Melanocyte of skin (primary cell): Measurements from ENCODE around the gene RNF14. TPM values are rescaled to one million over a fixed set of nuclear protein-coding genes. Genes with fewer than 3 reads are reported as not detected.

Source experiments
- total RNA-seq, 2 donors: library from RNA; depleted of rRNA; stranded (reverse); fragments of >200 nt; gene quantifications; 2 replicates each; pipeline ENCODE4 v1.2.3, GENCODE V29; 2012

RNF14 gene, protein sequence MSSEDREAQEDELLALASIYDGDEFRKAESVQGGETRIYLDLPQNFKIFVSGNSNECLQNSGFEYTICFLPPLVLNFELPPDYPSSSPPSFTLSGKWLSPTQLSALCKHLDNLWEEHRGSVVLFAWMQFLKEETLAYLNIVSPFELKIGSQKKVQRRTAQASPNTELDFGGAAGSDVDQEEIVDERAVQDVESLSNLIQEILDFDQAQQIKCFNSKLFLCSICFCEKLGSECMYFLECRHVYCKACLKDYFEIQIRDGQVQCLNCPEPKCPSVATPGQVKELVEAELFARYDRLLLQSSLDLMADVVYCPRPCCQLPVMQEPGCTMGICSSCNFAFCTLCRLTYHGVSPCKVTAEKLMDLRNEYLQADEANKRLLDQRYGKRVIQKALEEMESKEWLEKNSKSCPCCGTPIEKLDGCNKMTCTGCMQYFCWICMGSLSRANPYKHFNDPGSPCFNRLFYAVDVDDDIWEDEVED
- 100 to 1,000 TPM in 1 of 2 donors, 10 to 100 TPM in 1; 79.3 to 107 TPM for total RNA-seq

DNA sequence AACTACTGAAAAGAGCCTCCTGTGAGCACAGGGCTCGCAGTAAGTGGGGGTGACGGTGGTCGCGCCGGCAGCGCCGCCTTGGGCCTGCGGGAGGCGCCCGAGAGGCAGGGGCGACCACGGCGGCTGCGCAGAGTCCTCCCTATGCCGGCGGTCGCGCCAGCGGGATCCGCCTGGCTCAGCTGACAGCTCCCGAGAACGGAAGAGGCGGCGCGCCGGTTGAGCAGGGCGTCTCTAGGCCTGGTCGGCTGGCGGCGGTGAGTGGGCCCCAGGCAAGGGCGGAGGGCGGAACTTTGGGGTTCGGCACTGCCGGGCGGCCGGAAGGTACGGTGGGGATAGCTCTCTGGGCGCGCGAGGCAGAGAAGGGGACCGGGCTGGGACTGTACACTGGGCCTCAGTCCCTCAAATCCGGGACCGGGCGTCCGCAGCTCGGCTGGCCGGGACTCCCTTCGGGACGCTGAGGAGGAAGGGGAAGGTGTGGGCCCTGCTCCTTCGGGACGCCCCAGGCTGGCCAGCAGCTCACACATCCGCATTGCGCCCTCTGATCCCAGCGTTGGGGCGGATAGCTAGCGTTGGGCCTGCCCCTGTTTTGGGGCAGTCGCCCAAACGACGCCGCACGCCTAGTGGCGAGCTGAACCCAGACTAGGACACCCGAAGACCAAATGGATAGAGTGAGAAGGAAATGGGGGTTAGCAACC, at the start of gene RNF14:
TSS of gene RNF14 (plus strand) at position 192 of the 695 bp plus-strand sequence. CDS start 4,484 bp downstream, outside the sequence.

DNA sequence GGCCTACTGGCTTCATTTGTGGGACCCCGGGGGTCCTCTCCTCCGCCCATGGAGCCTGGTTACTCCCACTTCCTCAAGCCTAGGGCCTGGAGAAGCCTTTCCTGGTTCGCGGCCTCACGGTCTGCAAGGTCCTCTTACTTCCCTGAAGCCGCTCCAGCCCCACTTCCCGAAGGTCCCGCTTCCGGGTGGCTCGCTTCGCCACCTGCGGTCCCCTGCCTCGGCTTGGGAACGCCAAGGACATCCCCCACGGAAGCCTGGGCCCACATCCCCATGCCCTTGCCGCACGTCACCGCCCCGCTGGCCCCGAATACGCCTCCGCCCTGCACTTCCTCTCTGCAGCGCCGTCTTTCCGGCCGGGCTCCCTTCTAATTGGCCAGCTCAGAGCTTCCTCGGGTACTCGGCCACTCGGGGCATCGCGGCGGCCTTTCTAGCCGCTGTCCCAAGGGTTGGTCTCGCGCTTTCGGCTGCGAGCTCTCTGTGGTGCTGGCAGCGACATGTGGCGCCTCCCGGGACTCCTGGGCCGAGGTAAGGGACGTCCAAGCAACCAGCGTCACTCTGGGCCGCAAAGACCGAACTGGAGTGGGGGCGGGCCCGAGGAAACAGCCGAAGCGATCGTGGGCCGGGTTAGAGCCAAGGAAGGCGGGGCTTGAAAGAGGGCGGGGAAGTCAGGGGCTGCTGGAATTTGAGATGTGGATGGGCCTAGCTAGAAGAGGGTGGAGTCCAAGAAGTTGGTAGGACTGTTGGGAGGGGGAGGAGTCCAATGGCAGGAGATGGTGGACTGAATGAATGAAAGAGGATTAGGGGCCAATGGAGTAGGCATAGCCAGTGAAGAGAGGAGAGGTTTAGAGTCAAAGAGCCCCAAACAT, 45.2 kb upstream of the RNF14 start, which contains the start of gene DELE1:
TSS of gene DELE1 (plus strand) at position 424 of the 866 bp plus-strand sequence. CDS start at position 495, 71 bp downstream.

DNA sequence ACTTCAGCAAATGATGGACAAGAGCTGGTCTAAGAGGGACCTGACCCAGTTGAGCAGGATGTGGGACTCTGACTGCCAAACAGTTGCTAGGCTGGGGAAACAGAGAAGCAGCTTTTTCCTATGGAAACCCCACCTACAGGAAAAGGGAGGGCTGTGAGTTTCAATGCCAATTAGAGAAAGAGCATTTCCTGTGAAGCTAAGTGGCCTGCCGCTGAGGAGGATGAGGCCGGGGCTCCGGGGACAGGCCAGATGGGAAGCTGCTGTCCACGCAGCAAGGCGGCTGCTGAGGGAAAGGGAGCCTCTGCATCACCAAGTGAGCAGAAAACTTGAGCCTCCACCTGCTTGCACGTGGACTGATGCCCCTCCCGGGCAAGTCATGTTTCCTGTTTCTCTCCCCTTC, 10.8 kb upstream of the RNF14 start, which contains the start of gene PCDH12:
TSS of gene PCDH12 (minus strand) at position 90 of the 400 bp plus-strand sequence. CDS start 351 bp downstream, outside the sequence.

DNA sequence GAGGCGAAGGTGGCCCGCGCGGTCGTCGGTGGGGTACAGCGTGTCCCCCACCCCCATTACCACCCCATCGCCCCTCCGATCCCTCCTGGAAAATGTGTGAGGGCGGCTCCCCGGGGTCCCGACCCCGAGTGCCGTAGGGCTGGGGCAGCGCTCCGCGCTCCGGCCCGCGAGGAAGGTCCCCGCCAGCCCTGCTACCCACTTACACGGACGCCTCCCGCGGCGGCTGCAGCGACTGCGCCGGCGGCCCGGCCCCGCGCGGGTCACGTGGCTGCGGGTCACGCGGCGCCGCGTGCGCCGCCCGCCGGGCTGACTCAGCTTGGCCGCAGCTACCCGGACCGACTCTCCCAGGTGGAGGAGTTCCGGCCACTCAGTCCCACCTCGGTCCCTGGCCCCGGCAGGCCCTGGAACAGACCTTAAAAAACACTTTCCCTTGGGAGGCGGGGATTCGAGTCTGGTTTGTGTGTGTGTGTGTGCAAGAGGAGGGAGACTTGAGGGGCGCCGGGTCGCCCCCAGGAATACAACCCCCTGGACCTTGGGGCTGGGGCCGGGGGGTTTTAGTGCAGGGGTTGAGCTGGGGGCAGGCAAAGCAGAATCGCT, 44.0 kb downstream of the RNF14 start, which contains the start of gene GNPDA1:
TSS of gene GNPDA1 (minus strand) at position 236 of the 597 bp plus-strand sequence. CDS start 992 bp downstream, outside the sequence.

Other genes with a start within 250 kb of the RNF14 start
- under 1 TPM; 0.34 to 1.00 TPM for gene PCDH1, start 90.7 kb upstream of the RNF14 start, total RNA-seq
- gene DELE1, start 45.2 kb upstream of the RNF14 start, total RNA-seq, result 10 to 100 TPM; 34.3 to 37.9 TPM
- gene PCDH12, start 10.9 kb upstream of the RNF14 start, total RNA-seq, result under 1 TPM; under 0.01 to 0.33 TPM
- 100 to 1,000 TPM in 1 of 2 donors, 10 to 100 TPM in 1; 77.4 to 159 TPM for gene GNPDA1, start 43.9 kb downstream of the RNF14 start, total RNA-seq
- 100 to 1,000 TPM; 101 TPM for gene NDFIP1, start 139.7 kb downstream of the RNF14 start, total RNA-seq